OCI-LY3 (cell line): ENCODE data around the gene MSL1.

Experiments
- CTCF ChIP-seq: fragments of 200-600, 300-600 bp; sonication (generic); IDR thresholded peaks from 2 replicates; pipeline ENCODE4 v1.5.1; 2014; ENCODE audit warnings: antibody characterized with exemption, low read length, low read depth
- EZH2phosphoT487 ChIP-seq: fragments of 200-600 bp; shearing (Covaris generic); IDR thresholded peaks from 2 replicates; pipeline ENCODE4 v1.6.1; 2018; ENCODE audit warnings: antibody characterized with exemption, mixed run types, low read depth

GRCh38 chr17:40095351-40095943 is 26.3 kb upstream of the MSL1 start:
- TF ChIP-seq CTCF (no peak), EZH2phosphoT487 (no peak)
